GM12873 (cell line): Measurements from ENCODE around the gene ZNF45.

Experiments used
- CTCF ChIP-seq: IDR thresholded peaks from 2 replicates; pipeline ENCODE4 v1.5.1; 2012; ENCODE audit warnings: low read depth, mild to moderate bottlenecking, moderate library complexity, low read length, control low read depth; ENCODE audit not compliant: insufficient read depth; ENCODE audit errors: missing control alignments

The ZNF45 gene

GRCh38 chr19:43872547-43873336 lies 62.3 kb downstream of the ZNF45 start:
- no peak for TF ChIP-seq CTCF
